ENCODE results near the gene DNPH1. TPM values are rescaled to one million over a fixed set of nuclear protein-coding genes. Genes with fewer than 3 reads are reported as not detected.

DNPH1 gene
- total and polyA plus RNA-seq, 12 donors, result 33.7 to 229 (median 121) TPM

DNA sequence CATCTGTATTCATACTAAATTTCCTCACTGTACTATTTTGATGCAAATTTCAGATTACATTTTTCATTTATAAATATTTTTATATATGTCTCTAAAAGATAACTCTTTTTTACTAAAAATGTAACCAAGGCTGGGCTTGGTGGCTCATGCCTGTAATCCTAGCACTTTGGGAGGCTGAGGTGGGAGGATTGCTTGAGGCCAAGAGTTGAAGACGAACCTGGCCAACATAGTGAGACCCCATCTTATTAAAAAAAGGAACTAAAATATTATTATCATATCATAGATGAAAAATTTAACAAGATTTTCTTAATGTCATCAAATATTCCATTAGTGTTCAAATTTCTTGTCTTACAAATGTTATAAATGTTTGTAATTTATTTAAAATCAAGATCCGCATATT lies 6.6 kb upstream of the DNPH1 start:
- Histone ChIP-seq H3K9me3 (replicated peaks in 1 of 3) (no peaks in the 10 kb centered on the region), H3K27ac (no peak overlapping the region), H3K4me1 (replicated peaks in 1 of 2) (no peaks in the 10 kb centered on the region), H3K36me3 (replicated peaks in 1 of 2) (no peaks in the 10 kb centered on the region), H3K4me3 (no peak overlapping the region), H3K27me3 (no peaks in the 10 kb centered on the region)
- DNase-seq, result no peak
- 85 to 97% (median 90%) methylated on average over 2 of the region's 2 CpGs for WGBS, 4 donors
- intact Hi-C loops (cut with DNase I), result no loop called here
- TF ChIP-seq, protein P1, sequence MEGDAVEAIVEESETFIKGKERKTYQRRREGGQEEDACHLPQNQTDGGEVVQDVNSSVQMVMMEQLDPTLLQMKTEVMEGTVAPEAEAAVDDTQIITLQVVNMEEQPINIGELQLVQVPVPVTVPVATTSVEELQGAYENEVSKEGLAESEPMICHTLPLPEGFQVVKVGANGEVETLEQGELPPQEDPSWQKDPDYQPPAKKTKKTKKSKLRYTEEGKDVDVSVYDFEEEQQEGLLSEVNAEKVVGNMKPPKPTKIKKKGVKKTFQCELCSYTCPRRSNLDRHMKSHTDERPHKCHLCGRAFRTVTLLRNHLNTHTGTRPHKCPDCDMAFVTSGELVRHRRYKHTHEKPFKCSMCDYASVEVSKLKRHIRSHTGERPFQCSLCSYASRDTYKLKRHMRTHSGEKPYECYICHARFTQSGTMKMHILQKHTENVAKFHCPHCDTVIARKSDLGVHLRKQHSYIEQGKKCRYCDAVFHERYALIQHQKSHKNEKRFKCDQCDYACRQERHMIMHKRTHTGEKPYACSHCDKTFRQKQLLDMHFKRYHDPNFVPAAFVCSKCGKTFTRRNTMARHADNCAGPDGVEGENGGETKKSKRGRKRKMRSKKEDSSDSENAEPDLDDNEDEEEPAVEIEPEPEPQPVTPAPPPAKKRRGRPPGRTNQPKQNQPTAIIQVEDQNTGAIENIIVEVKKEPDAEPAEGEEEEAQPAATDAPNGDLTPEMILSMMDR (IDR thresholded peaks at IDR 0.05), result no peak
- no peak for TF ChIP-seq POLR2A (IDR thresholded peaks at IDR 0.05)

- no peaks in the 10 kb centered on the region for H3K36me3 ChIP-seq (replicated peaks in 1 of 2)
- intact Hi-C loops (cut with DNase I), result no loop called here
- no peaks in the 10 kb centered on the region for H3K9me3 ChIP-seq (replicated peaks in 1 of 3)
- no peak for DNase-seq
- WGBS, 4 donors, result 54 to 67% (median 61%) methylated on average over 3 of the region's 3 CpGs
- no peak for TF ChIP-seq POLR2A (IDR thresholded peaks at IDR 0.05)
- TF ChIP-seq, protein P1 (IDR thresholded peaks at IDR 0.05), result no peak
- H3K4me1 ChIP-seq (replicated peaks in 1 of 2), result peaks cover 0 to 8% of the 10 kb centered on the region in 2 donors
- H3K27me3 ChIP-seq, result no peaks in the 10 kb centered on the region
- H3K4me3 ChIP-seq, result no peak overlapping the region
- H3K27ac ChIP-seq, result no peak overlapping the region
Measured at GRCh38 chr6:43231735-43232450, 2.6 kb upstream of the DNPH1 start.

DNA sequence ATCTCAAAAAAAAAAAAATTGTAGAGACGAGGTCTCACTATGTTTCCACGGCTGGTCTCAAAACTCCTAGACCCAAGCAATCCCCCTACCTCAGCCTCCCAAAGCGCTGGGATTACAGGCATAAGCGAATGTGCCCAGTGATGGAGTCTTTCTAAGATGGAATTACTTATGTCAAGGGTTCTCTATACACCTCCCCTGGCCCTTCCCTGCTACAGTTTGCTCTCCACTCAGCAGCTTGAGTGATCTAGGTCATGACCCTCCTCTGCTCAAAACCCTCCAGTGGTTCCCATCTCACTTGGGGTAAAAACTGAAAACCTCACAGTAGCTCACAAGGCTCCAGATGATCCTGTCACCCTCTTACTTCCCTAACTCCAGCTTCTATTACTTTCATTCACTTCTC lies 1.8 kb upstream of the DNPH1 start:
- Histone ChIP-seq H3K9me3 (replicated peaks in 1 of 3) (no peaks in the 10 kb centered on the region), H3K27me3 (no peaks in the 10 kb centered on the region), H3K36me3 (replicated peaks in 1 of 2) (no peaks in the 10 kb centered on the region), H3K27ac (no peak overlapping the region), H3K4me3 (no peak overlapping the region), H3K4me1 (replicated peaks in 1 of 2) (peaks cover 0 to 8% of the 10 kb centered on the region in 2 donors)
- 84 to 97% (median 89%) methylated on average over 4 of the region's 4 CpGs for WGBS, 4 donors
- TF ChIP-seq, protein P1 (IDR thresholded peaks at IDR 0.05), result no peak
- no peak for TF ChIP-seq POLR2A (IDR thresholded peaks at IDR 0.05)
- intact Hi-C loops (cut with DNase I), result no loop called here
- no peak for DNase-seq

GRCh38 chr6:43229803-43230620 lies 731 bp upstream of the DNPH1 start:
- intact Hi-C loops (cut with DNase I), result no loop called here

More at GRCh38 chr6:43229803-43230620, 731 bp upstream of the DNPH1 start:
- no peak for DNase-seq
- Histone ChIP-seq H3K36me3 (replicated peaks in 1 of 2) (peaks cover 0 to 5% of the 10 kb centered on the region in 2 donors), H3K27me3 (no peaks in the 10 kb centered on the region), H3K4me1 (replicated peaks in 1 of 2) (peaks cover 0 to 8% of the 10 kb centered on the region in 2 donors), H3K9me3 (replicated peaks in 1 of 3) (no peaks in the 10 kb centered on the region), H3K27ac (peak overlapping the region in 1 of 5 donors; percentile 53), H3K4me3 (no peak overlapping the region)
- TF ChIP-seq, protein P1 (IDR thresholded peaks at IDR 0.05), result no peak
- TF ChIP-seq POLR2A (IDR thresholded peaks at IDR 0.05), result no peak
- 75 to 79% (median 78%) methylated on average over 17 of the region's 17 CpGs for WGBS, 4 donors
